Measurements from ENCODE around the gene ZNF831. TPM values are rescaled to one million over a fixed set of nuclear protein-coding genes. Genes with fewer than 3 reads are reported as not detected.

ZNF831 gene
- total and polyA plus RNA-seq, 4 donors: 0.02 to 0.10 (median 0.06) TPM; not detected in 1

- Histone ChIP-seq H3K36me3 (ENCODE audit: control insufficient read depth, insufficient read depth, low read length) (no peaks in the 10 kb centered on the region), H3K27ac (ENCODE audit: low read depth, low read length) (no peak overlapping the region), H3K4me3 (ENCODE audit: low read depth, low read length) (no peak overlapping the region), H3K4me1 (ENCODE audit: control insufficient read depth, insufficient read depth, low read length) (peaks cover 10% of the 10 kb centered on the region), H3K27me3 (ENCODE audit: control insufficient read depth, insufficient read depth, low read length) (no peaks in the 10 kb centered on the region), H3K9me3 (ENCODE audit: control insufficient read depth, insufficient read depth, low read length) (no peaks in the 10 kb centered on the region)
- no peak for DNase-seq (ENCODE audit: low read depth in 4 of 6, low spot score in 6 of 6)
- WGBS (ENCODE audit: insufficient coverage): 76% methylated on average over 6 of the region's 6 CpGs
These were observed 41.4 kb downstream of the ZNF831 start for GRCh38 chr20:59205044-59205443.

- peaks cover 10% of the 10 kb centered on the region for H3K4me1 ChIP-seq (ENCODE audit: control insufficient read depth, insufficient read depth, low read length)
- no peak overlapping the region for H3K27ac ChIP-seq (ENCODE audit: low read depth, low read length)
- no peaks in the 10 kb centered on the region for H3K36me3 ChIP-seq (ENCODE audit: control insufficient read depth, insufficient read depth, low read length)
- H3K4me3 ChIP-seq (ENCODE audit: low read depth, low read length): no peak overlapping the region
- H3K9me3 ChIP-seq (ENCODE audit: control insufficient read depth, insufficient read depth, low read length): no peaks in the 10 kb centered on the region
- 86% methylated on average over 1 of the region's 2 CpGs for WGBS (ENCODE audit: insufficient coverage)
- no peak for DNase-seq (ENCODE audit: low read depth in 4 of 6, low spot score in 6 of 6)
- no peaks in the 10 kb centered on the region for H3K27me3 ChIP-seq (ENCODE audit: control insufficient read depth, insufficient read depth, low read length)
These were observed 43.6 kb downstream of the ZNF831 start for GRCh38 chr20:59207235-59207634.

GRCh38 chr20:59207742-59208357, 44.2 kb downstream of the ZNF831 start:
- H3K4me3 ChIP-seq (ENCODE audit: low read depth, low read length): no peak overlapping the region
- no peaks in the 10 kb centered on the region for H3K27me3 ChIP-seq (ENCODE audit: control insufficient read depth, insufficient read depth, low read length)
- DNase-seq (ENCODE audit: low read depth in 4 of 6, low spot score in 6 of 6): peak in 1 of 6 donors; percentile 64
- H3K27ac ChIP-seq (ENCODE audit: low read depth, low read length): no peak overlapping the region
- H3K9me3 ChIP-seq (ENCODE audit: control insufficient read depth, insufficient read depth, low read length): no peaks in the 10 kb centered on the region
- H3K36me3 ChIP-seq (ENCODE audit: control insufficient read depth, insufficient read depth, low read length): no peaks in the 10 kb centered on the region
- 95% methylated on average over 2 of the region's 2 CpGs for WGBS (ENCODE audit: insufficient coverage)
- H3K4me1 ChIP-seq (ENCODE audit: control insufficient read depth, insufficient read depth, low read length): peaks cover 10% of the 10 kb centered on the region

GRCh38 chr20:59210186-59210585, 46.6 kb downstream of the ZNF831 start:
- WGBS (ENCODE audit: insufficient coverage): 59% methylated on average over 10 of the region's 11 CpGs

GRCh38 chr20:59211208-59211765, 47.7 kb downstream of the ZNF831 start:
- Histone ChIP-seq H3K4me1 (ENCODE audit: control insufficient read depth, insufficient read depth, low read length) (peaks cover 5% of the 10 kb centered on the region), H3K27me3 (ENCODE audit: control insufficient read depth, insufficient read depth, low read length) (no peaks in the 10 kb centered on the region)
- peak in 1 of 6 donors; percentile 25 for DNase-seq (ENCODE audit: low read depth in 4 of 6, low spot score in 6 of 6)

More at GRCh38 chr20:59210186-59210585, 46.6 kb downstream of the ZNF831 start:
- no peak overlapping the region for H3K4me3 ChIP-seq (ENCODE audit: low read depth, low read length)
- no peaks in the 10 kb centered on the region for H3K27me3 ChIP-seq (ENCODE audit: control insufficient read depth, insufficient read depth, low read length)
- peaks cover 5% of the 10 kb centered on the region for H3K4me1 ChIP-seq (ENCODE audit: control insufficient read depth, insufficient read depth, low read length)
- no peaks in the 10 kb centered on the region for H3K9me3 ChIP-seq (ENCODE audit: control insufficient read depth, insufficient read depth, low read length)
- DNase-seq (ENCODE audit: low read depth in 4 of 6, low spot score in 6 of 6): no peak
- H3K27ac ChIP-seq (ENCODE audit: low read depth, low read length): no peak overlapping the region
- H3K36me3 ChIP-seq (ENCODE audit: control insufficient read depth, insufficient read depth, low read length): no peaks in the 10 kb centered on the region

GRCh38 chr20:59214073-59214472, 50.5 kb downstream of the ZNF831 start:
- H3K4me3 ChIP-seq (ENCODE audit: low read depth, low read length): no peak overlapping the region
- no peaks in the 10 kb centered on the region for H3K9me3 ChIP-seq (ENCODE audit: control insufficient read depth, insufficient read depth, low read length)
- H3K27ac ChIP-seq (ENCODE audit: low read depth, low read length): no peak overlapping the region
- no peak for DNase-seq (ENCODE audit: low read depth in 4 of 6, low spot score in 6 of 6)
- H3K27me3 ChIP-seq (ENCODE audit: control insufficient read depth, insufficient read depth, low read length): no peaks in the 10 kb centered on the region
- H3K36me3 ChIP-seq (ENCODE audit: control insufficient read depth, insufficient read depth, low read length): no peaks in the 10 kb centered on the region
- WGBS (ENCODE audit: insufficient coverage): 59% methylated on average over 4 of the region's 4 CpGs
- H3K4me1 ChIP-seq (ENCODE audit: control insufficient read depth, insufficient read depth, low read length): peaks cover 3% of the 10 kb centered on the region

More at GRCh38 chr20:59211208-59211765, 47.7 kb downstream of the ZNF831 start:
- Histone ChIP-seq H3K36me3 (ENCODE audit: control insufficient read depth, insufficient read depth, low read length) (no peaks in the 10 kb centered on the region), H3K27ac (ENCODE audit: low read depth, low read length) (no peak overlapping the region), H3K9me3 (ENCODE audit: control insufficient read depth, insufficient read depth, low read length) (no peaks in the 10 kb centered on the region), H3K4me3 (ENCODE audit: low read depth, low read length) (no peak overlapping the region)
- 33% methylated on average over 6 of the region's 7 CpGs for WGBS (ENCODE audit: insufficient coverage)

- Histone ChIP-seq H3K27me3 (ENCODE audit: control insufficient read depth, insufficient read depth, low read length) (no peaks in the 10 kb centered on the region), H3K36me3 (ENCODE audit: control insufficient read depth, insufficient read depth, low read length) (no peaks in the 10 kb centered on the region), H3K27ac (ENCODE audit: low read depth, low read length) (no peak overlapping the region), H3K4me1 (ENCODE audit: control insufficient read depth, insufficient read depth, low read length) (peaks cover 3% of the 10 kb centered on the region), H3K4me3 (ENCODE audit: low read depth, low read length) (no peak overlapping the region), H3K9me3 (ENCODE audit: control insufficient read depth, insufficient read depth, low read length) (no peaks in the 10 kb centered on the region)
- WGBS (ENCODE audit: insufficient coverage): 83% methylated on average over 3 of the region's 11 CpGs
- no peak for DNase-seq (ENCODE audit: low read depth in 4 of 6, low spot score in 6 of 6)
These were observed 51.3 kb downstream of the ZNF831 start for GRCh38 chr20:59214606-59215547.

- H3K27ac ChIP-seq (ENCODE audit: low read depth, low read length): no peak overlapping the region
These were observed 53.6 kb downstream of the ZNF831 start for GRCh38 chr20:59217173-59217572.

GRCh38 chr20:59217794-59218280, 54.2 kb downstream of the ZNF831 start:
- Histone ChIP-seq H3K27me3 (ENCODE audit: control insufficient read depth, insufficient read depth, low read length) (peaks cover 17% of the 10 kb centered on the region), H3K36me3 (ENCODE audit: control insufficient read depth, insufficient read depth, low read length) (no peaks in the 10 kb centered on the region), H3K27ac (ENCODE audit: low read depth, low read length) (no peak overlapping the region), H3K4me3 (ENCODE audit: low read depth, low read length) (no peak overlapping the region), H3K4me1 (ENCODE audit: control insufficient read depth, insufficient read depth, low read length) (peaks cover 18% of the 10 kb centered on the region), H3K9me3 (ENCODE audit: control insufficient read depth, insufficient read depth, low read length) (no peaks in the 10 kb centered on the region)
- 80% methylated on average over 1 of the region's 2 CpGs for WGBS (ENCODE audit: insufficient coverage)
- DNase-seq (ENCODE audit: low read depth in 4 of 6, low spot score in 6 of 6): no peak

More at GRCh38 chr20:59217173-59217572, 53.6 kb downstream of the ZNF831 start:
- no CpG with 5 or more reads among the region's 1 CpG for WGBS (ENCODE audit: insufficient coverage)
- no peak overlapping the region for H3K4me3 ChIP-seq (ENCODE audit: low read depth, low read length)
- H3K27me3 ChIP-seq (ENCODE audit: control insufficient read depth, insufficient read depth, low read length): peaks cover 16% of the 10 kb centered on the region
- H3K4me1 ChIP-seq (ENCODE audit: control insufficient read depth, insufficient read depth, low read length): peaks cover 13% of the 10 kb centered on the region
- H3K36me3 ChIP-seq (ENCODE audit: control insufficient read depth, insufficient read depth, low read length): no peaks in the 10 kb centered on the region
- no peak for DNase-seq (ENCODE audit: low read depth in 4 of 6, low spot score in 6 of 6)
- no peaks in the 10 kb centered on the region for H3K9me3 ChIP-seq (ENCODE audit: control insufficient read depth, insufficient read depth, low read length)
